Measurements from ENCODE around the gene CALN1.

The CALN1 gene

GRCh38 chr7:72038022-72038732 lies 374.0 kb downstream of the CALN1 start:
- DNase-seq (ENCODE audit: low spot score): no peak

- DNase-seq (ENCODE audit: low spot score): no peak
These were observed 374.6 kb downstream of the CALN1 start for GRCh38 chr7:72037516-72037915.

GRCh38 chr7:72035266-72035665 lies 376.9 kb downstream of the CALN1 start:
- DNase-seq (ENCODE audit: low spot score): no peak

GRCh38 chr7:72032934-72033333 lies 379.2 kb downstream of the CALN1 start:
- no peak for DNase-seq (ENCODE audit: low spot score)

- no peak for DNase-seq (ENCODE audit: low spot score)
These were observed 381.0 kb downstream of the CALN1 start for GRCh38 chr7:72030994-72031667.

- no peak for DNase-seq (ENCODE audit: low spot score)
These were observed 383.9 kb downstream of the CALN1 start for GRCh38 chr7:72028267-72028666.

- DNase-seq (ENCODE audit: low spot score): no peak
These were observed 386.7 kb downstream of the CALN1 start for GRCh38 chr7:72025381-72025960.

GRCh38 chr7:72023926-72024325 lies 388.2 kb downstream of the CALN1 start:
- no peak for DNase-seq (ENCODE audit: low spot score)

- DNase-seq (ENCODE audit: low spot score): no peak
These were observed 390.4 kb downstream of the CALN1 start for GRCh38 chr7:72021716-72022115.

GRCh38 chr7:72020311-72020710 lies 391.8 kb downstream of the CALN1 start:
- DNase-seq (ENCODE audit: low spot score): no peak

- no peak for DNase-seq (ENCODE audit: low spot score)
These were observed 392.7 kb downstream of the CALN1 start for GRCh38 chr7:72019436-72019835.

GRCh38 chr7:72017756-72018155 lies 394.4 kb downstream of the CALN1 start:
- DNase-seq (ENCODE audit: low spot score): no peak

- no peak for DNase-seq (ENCODE audit: low spot score)
These were observed 395.6 kb downstream of the CALN1 start for GRCh38 chr7:72016574-72016973.

GRCh38 chr7:72015136-72015535 lies 397.0 kb downstream of the CALN1 start:
- DNase-seq (ENCODE audit: low spot score): no peak

GRCh38 chr7:72007018-72007417 lies 405.1 kb downstream of the CALN1 start:
- no peak for DNase-seq (ENCODE audit: low spot score)

GRCh38 chr7:72003236-72003635 lies 408.9 kb downstream of the CALN1 start:
- no peak for DNase-seq (ENCODE audit: low spot score)

GRCh38 chr7:71996141-71996540 lies 416.0 kb downstream of the CALN1 start:
- DNase-seq (ENCODE audit: low spot score): no peak

- DNase-seq (ENCODE audit: low spot score): no peak
These were observed 417.0 kb downstream of the CALN1 start for GRCh38 chr7:71995111-71995510.

GRCh38 chr7:71991586-71991985 lies 420.6 kb downstream of the CALN1 start:
- DNase-seq (ENCODE audit: low spot score): no peak

GRCh38 chr7:71990138-71990462 lies 422.0 kb downstream of the CALN1 start:
- no peak for DNase-seq (ENCODE audit: low spot score)

- no peak for DNase-seq (ENCODE audit: low spot score)
These were observed 423.9 kb downstream of the CALN1 start for GRCh38 chr7:71988201-71988600.

GRCh38 chr7:71987200-71987767 lies 424.9 kb downstream of the CALN1 start:
- no peak for DNase-seq (ENCODE audit: low spot score)

GRCh38 chr7:71984348-71984747 lies 427.8 kb downstream of the CALN1 start:
- no peak for DNase-seq (ENCODE audit: low spot score)
